Right lobe of liver (tissue), 6 donors: ENCODE measurements around the gene CST8. TPM values are rescaled to one million over a fixed set of nuclear protein-coding genes. Genes with fewer than 3 reads are reported as not detected.
A peak's percentile ranks its signal among the peaks of the same experiment; 100 is the strongest.

ENCODE experiments used
- ATAC-seq, 4 donors: fragments of 200-7000 bp; cut with Tn5 transposase; one replicate each; pipeline ENCODE4 v1.9.1; 2020; ENCODE audit warnings: mild to moderate bottlenecking in 4 of 4, moderate library complexity in 4 of 4
- DNase-seq, 3 donors: peaks; one replicate each; pipeline ENCODE4 v3.0.0-alpha.2; 2020
- H3K27ac ChIP-seq, 3 donors: fragments of 200-600 bp; one replicate each; pipeline ENCODE4 v1.8.0; 2022
- H3K27me3 ChIP-seq, 2 donors: fragments of 200-600 bp; one replicate each; pipeline ENCODE4 v1.8.0; 2022
- H3K36me3 ChIP-seq, 4 donors: fragments of 200-600 bp; sonication (generic) in 1 of 4; one replicate each; pipeline versions ENCODE4 v1.5.1 to v1.8.0; 2017 to 2022; ENCODE audit warnings: control low read depth in 1 of 4
- H3K4me1 ChIP-seq, 4 donors: fragments of 200-600 bp; sonication (generic) in 1 of 4; one replicate each; pipeline versions ENCODE4 v1.5.1 to v1.8.0; 2017 to 2022; ENCODE audit warnings: control low read depth in 1 of 4
- H3K4me3 ChIP-seq, 3 donors: fragments of 200-600 bp; one replicate each; pipeline ENCODE4 v1.8.0; 2022
- H3K9me3 ChIP-seq, 4 donors: fragments of 200-600 bp; sonication (generic) in 1 of 4; one replicate each; pipeline versions ENCODE4 v1.5.1 to v1.8.0; 2017 to 2022; ENCODE audit warnings: control low read depth in 1 of 4
- POLR2A ChIP-seq: fragments of 450-650 bp; IDR thresholded peaks from one replicate; pipeline ENCODE4 v1.6.1; 2017; ENCODE audit warnings: antibody characterized with exemption, mild to moderate bottlenecking
- WGBS: methylation state at CpG from one replicate; pipeline ENCODE4 v1.1.6; 2018; ENCODE audit warnings: low coverage, low lambda C conversion rate; ENCODE audit not compliant: insufficient coverage; ENCODE audit errors: missing lambda C conversion rate; 5-methylcytosine and 5-hydroxymethylcytosine counted together
- intact Hi-C, 2 donors: fragments of 100-400 bp; cut with DNase I; formaldehyde crosslinking; loops; one replicate each; pipeline versions ENCODE4 v1.11.2 to v1.14.1; 2022
- total RNA-seq, 6 experiments: library from RNA; depleted of rRNA in 2 of 6; stranded (reverse); fragments of >200 nt in 2 of 6; fragmentation: NEBNext Ultra II Directional in 3 of 6; extraction: Animal tissue kit (Norgen Biotek cat#: 25700) in 3 of 6; gene quantifications; one replicate each; pipeline versions ENCODE4 v1.1.0 to v1.2.4, GENCODE V29; 2016 to 2023
- TF ChIP-seq, protein P1 (sequence below), 4 donors: fragments of 200-600 bp in 3 of 4; fragments of 450-650 bp in 1 of 4; IDR thresholded peaks; one replicate each; pipeline versions ENCODE4 v1.5.1 to v1.8.0; 2016 to 2022; ENCODE audit warnings: antibody characterized with exemption in 4 of 4, mild to moderate bottlenecking in 2 of 4
- donor health status: DM: no; HTN: yes; CAD: no.
- donor health status: DM: no; HTN: no; CAD: no.
- donor health status: DM: no; HTN: no; CAD: no.
- donor health status: DM: no; HTN: yes; CAD: no.
- donor health status: DM: no; HTN: yes; CAD: no.

CST8 gene
- total RNA-seq, 6 experiments from 2014 or later, result not detected

DNA sequence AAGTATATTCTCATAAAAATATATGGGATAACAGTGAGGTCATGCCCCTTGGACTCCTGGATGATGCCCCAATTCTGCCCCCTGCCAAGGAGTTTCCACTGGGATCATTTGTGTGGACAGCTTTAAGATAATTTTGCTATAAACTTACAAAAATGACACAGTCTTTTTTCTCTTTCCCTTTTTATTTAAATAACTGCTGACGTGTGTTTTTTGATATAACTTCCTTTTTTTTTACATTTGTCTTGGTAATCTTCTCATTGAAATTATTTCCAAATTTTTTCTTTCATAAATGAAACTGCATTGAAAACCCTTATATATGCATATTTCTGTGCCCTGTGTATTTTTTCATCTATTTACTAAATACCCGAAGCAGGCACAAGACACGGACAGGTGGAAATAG is 46.1 kb downstream of the CST8 start:
- Histone ChIP-seq H3K27me3 (no peaks in the 10 kb centered on the region), H3K4me3 (no peak overlapping the region), H3K4me1 (no peaks in the 10 kb centered on the region), H3K36me3 (no peaks in the 10 kb centered on the region), H3K27ac (no peak overlapping the region), H3K9me3 (no peaks in the 10 kb centered on the region)
- DNase-seq (no peak), ATAC-seq (no peak)
- 60% methylated on average over 3 of the region's 3 CpGs for WGBS
- no peak for TF ChIP-seq POLR2A
- TF ChIP-seq, protein P1, sequence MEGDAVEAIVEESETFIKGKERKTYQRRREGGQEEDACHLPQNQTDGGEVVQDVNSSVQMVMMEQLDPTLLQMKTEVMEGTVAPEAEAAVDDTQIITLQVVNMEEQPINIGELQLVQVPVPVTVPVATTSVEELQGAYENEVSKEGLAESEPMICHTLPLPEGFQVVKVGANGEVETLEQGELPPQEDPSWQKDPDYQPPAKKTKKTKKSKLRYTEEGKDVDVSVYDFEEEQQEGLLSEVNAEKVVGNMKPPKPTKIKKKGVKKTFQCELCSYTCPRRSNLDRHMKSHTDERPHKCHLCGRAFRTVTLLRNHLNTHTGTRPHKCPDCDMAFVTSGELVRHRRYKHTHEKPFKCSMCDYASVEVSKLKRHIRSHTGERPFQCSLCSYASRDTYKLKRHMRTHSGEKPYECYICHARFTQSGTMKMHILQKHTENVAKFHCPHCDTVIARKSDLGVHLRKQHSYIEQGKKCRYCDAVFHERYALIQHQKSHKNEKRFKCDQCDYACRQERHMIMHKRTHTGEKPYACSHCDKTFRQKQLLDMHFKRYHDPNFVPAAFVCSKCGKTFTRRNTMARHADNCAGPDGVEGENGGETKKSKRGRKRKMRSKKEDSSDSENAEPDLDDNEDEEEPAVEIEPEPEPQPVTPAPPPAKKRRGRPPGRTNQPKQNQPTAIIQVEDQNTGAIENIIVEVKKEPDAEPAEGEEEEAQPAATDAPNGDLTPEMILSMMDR (IDR thresholded peaks at IDR 0.05), result no peak
- intact Hi-C loops, result no loop called here

GRCh38 chr20:23540624-23541023 is 49.7 kb downstream of the CST8 start:
- intact Hi-C loops, result no loop called here
- H3K27ac ChIP-seq, result no peak overlapping the region
- H3K4me3 ChIP-seq, result no peak overlapping the region
- H3K9me3 ChIP-seq, result no peaks in the 10 kb centered on the region
- ATAC-seq (no peak), DNase-seq (no peak)
- no peaks in the 10 kb centered on the region for H3K4me1 ChIP-seq
- 45% methylated on average over 4 of the region's 4 CpGs for WGBS
- H3K27me3 ChIP-seq, result peaks cover 0 to 6% of the 10 kb centered on the region in 2 donors
- TF ChIP-seq, protein P1 (IDR thresholded peaks at IDR 0.05), result no peak
- no peak for TF ChIP-seq POLR2A
- H3K36me3 ChIP-seq, result no peaks in the 10 kb centered on the region

DNA sequence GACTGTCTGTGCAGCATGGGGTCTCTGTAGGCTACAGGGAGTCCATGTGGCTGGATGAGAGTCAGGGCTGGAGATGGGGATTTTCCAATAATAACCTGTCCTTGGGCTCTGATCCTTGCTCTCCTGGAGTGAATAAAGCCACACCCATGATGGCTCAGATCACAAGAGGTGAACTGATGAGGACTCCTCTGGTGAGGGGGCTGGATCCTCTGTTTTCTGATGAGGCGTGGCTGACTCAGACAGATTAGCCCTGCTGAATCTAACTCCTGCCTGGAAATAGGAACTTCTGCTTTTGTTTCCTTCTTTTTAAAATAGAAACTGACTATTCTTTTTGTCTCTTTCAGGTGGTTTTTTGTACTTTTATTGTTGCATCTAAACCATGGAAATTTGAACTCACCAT is 50.4 kb downstream of the CST8 start:
- no peak overlapping the region for H3K27ac ChIP-seq
- H3K27me3 ChIP-seq, result peaks cover 0 to 6% of the 10 kb centered on the region in 2 donors
- H3K36me3 ChIP-seq, result no peaks in the 10 kb centered on the region
- H3K9me3 ChIP-seq, result no peaks in the 10 kb centered on the region
- ATAC-seq, result peak in 2 of 4 donors; percentile 38 to 46
- DNase-seq, result no peak
- no peak overlapping the region for H3K4me3 ChIP-seq
- intact Hi-C loops, result no loop called here
- WGBS, result 20% methylated on average over 1 of the region's 1 CpG
- TF ChIP-seq, protein P1 (IDR thresholded peaks at IDR 0.05), result no peak
- no peak for TF ChIP-seq POLR2A
- no peaks in the 10 kb centered on the region for H3K4me1 ChIP-seq

DNA sequence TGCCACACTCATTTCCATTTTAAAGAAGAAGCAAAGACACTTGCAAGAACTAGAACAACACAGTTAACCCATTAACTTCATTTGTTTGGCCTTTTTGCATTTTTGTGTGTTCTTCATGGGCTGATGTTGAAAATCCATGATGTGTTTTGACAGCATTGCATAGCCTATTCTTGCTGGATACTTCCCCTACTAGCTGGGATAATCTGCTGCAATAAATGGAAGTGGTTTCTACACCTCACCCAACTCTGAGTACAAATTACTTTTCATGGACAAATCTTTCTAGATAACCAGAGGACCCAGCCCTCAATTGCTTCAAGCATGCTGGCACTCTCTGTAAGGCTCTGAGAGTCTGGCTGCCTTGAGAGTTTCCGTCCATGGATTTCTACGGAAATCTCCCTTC is 50.9 kb downstream of the CST8 start:
- TF ChIP-seq, protein P1 (IDR thresholded peaks at IDR 0.05), result no peak
- no peak for TF ChIP-seq POLR2A
- ATAC-seq (no peak), DNase-seq (no peak)
- WGBS, result 61% methylated on average over 2 of the region's 2 CpGs
- H3K27ac ChIP-seq, result no peak overlapping the region
- no peak overlapping the region for H3K4me3 ChIP-seq
- H3K27me3 ChIP-seq, result peaks cover 0 to 6% of the 10 kb centered on the region in 2 donors
- intact Hi-C loops, result no loop called here
- no peaks in the 10 kb centered on the region for H3K36me3 ChIP-seq
- no peaks in the 10 kb centered on the region for H3K4me1 ChIP-seq
- H3K9me3 ChIP-seq, result no peaks in the 10 kb centered on the region

GRCh38 chr20:23542801-23543200 is 51.9 kb downstream of the CST8 start:
- DNase-seq (no peak), ATAC-seq (no peak)
- peaks cover 0 to 6% of the 10 kb centered on the region in 2 donors for H3K27me3 ChIP-seq
- intact Hi-C loops, result no loop called here
- no peak overlapping the region for H3K27ac ChIP-seq
- H3K4me3 ChIP-seq, result no peak overlapping the region
- WGBS, result 0% methylated on average over 2 of the region's 5 CpGs
- no peaks in the 10 kb centered on the region for H3K9me3 ChIP-seq
- H3K36me3 ChIP-seq, result no peaks in the 10 kb centered on the region
- no peaks in the 10 kb centered on the region for H3K4me1 ChIP-seq
- no peak for TF ChIP-seq POLR2A
- TF ChIP-seq, protein P1 (IDR thresholded peaks at IDR 0.05), result no peak
